HepG2 (cell line): ENCODE measurements around the gene KDM4B. TPM values are rescaled to one million over a fixed set of nuclear protein-coding genes. Genes with fewer than 3 reads are reported as not detected.

Source experiments
- ATAC-seq: fragments of 200-7000 bp; cut with Tn5 transposase; 3 replicates; pipeline ENCODE4 v1.9.1; 2020; ENCODE audit warnings: mild to moderate bottlenecking, moderate library complexity
- BruUV-seq: library from RNA; stranded (reverse); fragments of 400-500 nt; replicated peaks from 2 replicates; lab custom pipeline; 2021; lab: Mats Ljungman, UMichigan
- CTCF ChIA-PET: fragments of 300-600 bp; formaldehyde crosslinking; extraction: SDS; loops from one replicate; lab custom pipeline; 2021; ENCODE audit warnings: low total read pairs, inconsistent platforms, low intra/inter-chr PET ratio; lab: Yijun Ruan, JAX
- POLR2A ChIA-PET: fragments of 350-600 bp; sonication (Branson Sonifier 250); formaldehyde crosslinking; loops from one replicate; lab custom pipeline; 2020; ENCODE audit warnings: antibody characterized with exemption, inconsistent platforms; lab: Yijun Ruan, JAX
- DNase-seq: peaks from one replicate; pipeline ENCODE4 v3.0.0-alpha.2; 2015; ENCODE audit warnings: low spot score
- FAIRE-seq: peaks from 3 replicates; lab custom pipeline; 2011; peaks lifted over from hg19 to GRCh38; lab: Jason Lieb, UNC
- H2AFZ ChIP-seq: one replicate; pipeline ENCODE4 v1.6.1; 2011; ENCODE audit warnings: low read length, inconsistent platforms
- H3K27ac ChIP-seq: fragments of 300-600 bp; 3 replicates; pipeline ENCODE4 v1.8.0; 2011; ENCODE audit warnings: mixed run types, mild to moderate bottlenecking, mixed read lengths, low read length, inconsistent platforms; ENCODE audit not compliant: insufficient read depth; ENCODE audit errors: extremely low read length
- H3K27me3 ChIP-seq, 2 experiments: fragments of 200-600 bp in 1 of 2; 2 replicates in 1 of 2; 3 replicates in 1 of 2; pipeline versions ENCODE4 v1.6.0 to v1.8.0; 2011; ENCODE audit warnings: low read length in 2 of 2, mild to moderate bottlenecking in 2 of 2, moderate library complexity in 2 of 2, inconsistent platforms in 1 of 2; ENCODE audit not compliant: insufficient read depth in 2 of 2, control insufficient read depth in 1 of 2
- H3K36me3 ChIP-seq, 2 experiments: fragments of 200-600 bp in 1 of 2; replicated peaks in 1 of 2; 2 replicates in 1 of 2; 3 replicates in 1 of 2; pipeline versions ENCODE4 v1.5.1 to v1.8.0; 2011; ENCODE audit warnings: low read length in 2 of 2, inconsistent platforms in 1 of 2; ENCODE audit not compliant: insufficient read depth in 2 of 2, control insufficient read depth in 1 of 2
- H3K4me1 ChIP-seq: 2 replicates; pipeline ENCODE4 v1.5.1; 2012; ENCODE audit warnings: low read length, inconsistent platforms; ENCODE audit not compliant: insufficient read depth
- H3K4me2 ChIP-seq: 2 replicates; pipeline ENCODE4 v1.6.0; 2011; ENCODE audit warnings: low read depth, low read length, inconsistent platforms
- H3K4me3 ChIP-seq, 3 experiments: fragments of 200-600 bp in 1 of 3; sonication (generic), shearing (Covaris generic) in 1 of 3; replicated peaks in 1 of 3; 2 replicates each; pipeline ENCODE4 v1.5.1; 2011 to 2016; ENCODE audit warnings: low read length in 3 of 3, inconsistent platforms in 2 of 3, low read depth in 2 of 3, mild to moderate bottlenecking in 2 of 3, control low read depth in 1 of 3, mixed read lengths in 1 of 3; ENCODE audit not compliant: insufficient read depth in 1 of 3
- H3K79me2 ChIP-seq: one replicate; pipeline ENCODE4 v1.6.1; 2011; ENCODE audit warnings: low read length, inconsistent platforms; ENCODE audit not compliant: insufficient read depth
- H3K9ac ChIP-seq: 2 replicates; pipeline ENCODE4 v1.6.0; 2011; ENCODE audit warnings: mild to moderate bottlenecking, low read depth, low read length, inconsistent platforms; ENCODE audit not compliant: insufficient read depth
- H3K9me3 ChIP-seq: 2 replicates; pipeline ENCODE4 v1.5.1; 2012; ENCODE audit warnings: mild to moderate bottlenecking, low read length
- H4K20me1 ChIP-seq: 2 replicates; pipeline ENCODE4 v1.6.0; 2011; ENCODE audit warnings: inconsistent platforms, mild to moderate bottlenecking, low read length, moderate library complexity; ENCODE audit not compliant: insufficient read depth
- CREB1 ChIP-seq, 2 experiments: fragments of 450-650 bp in 1 of 2; IDR thresholded peaks; 2 replicates each; pipeline ENCODE4 v1.6.1; 2016 to 2017; ENCODE audit warnings: control low read depth in 1 of 2, mild to moderate bottlenecking in 1 of 2, missing compliant biosample characterization in 1 of 2, missing genetic modification characterization in 1 of 2
- HDAC2 ChIP-seq: sonication (generic); formaldehyde crosslinking; IDR thresholded peaks from 2 replicates; pipeline ENCODE4 v1.4.0; 2020; ENCODE audit warnings: missing genetic modification reagents
- IKZF4 ChIP-seq: sonication (generic); formaldehyde crosslinking; IDR thresholded peaks from 2 replicates; pipeline ENCODE4 v1.5.1; 2020; ENCODE audit warnings: borderline replicate concordance, mild to moderate bottlenecking, low read depth, missing genetic modification reagents; ENCODE audit errors: not compliant biosample characterization
- MIER2 ChIP-seq: IDR thresholded peaks from 2 replicates; pipeline ENCODE4 v1.6.1; 2016; ENCODE audit warnings: missing biosample characterization, missing genetic modification reagents
- PHF5A ChIP-seq: IDR thresholded peaks from one replicate; pipeline ENCODE4 v1.6.1; 2018; ENCODE audit warnings: low read depth, missing genetic modification reagents; ENCODE audit not compliant: unreplicated experiment
- RARA ChIP-seq: IDR thresholded peaks from 2 replicates; pipeline ENCODE4 v1.6.1; 2016; ENCODE audit warnings: missing genetic modification reagents, missing compliant biosample characterization
- RCOR2 ChIP-seq: IDR thresholded peaks from 2 replicates; pipeline ENCODE4 v1.6.1; 2016; ENCODE audit warnings: missing biosample characterization, missing genetic modification reagents
- TGIF2 ChIP-seq: IDR thresholded peaks from 2 replicates; pipeline ENCODE4 v1.6.1; 2016; ENCODE audit warnings: control low read depth, missing compliant biosample characterization
- ZBTB14 ChIP-seq: sonication (generic); formaldehyde crosslinking; IDR thresholded peaks from 2 replicates; pipeline ENCODE4 v1.4.0; 2020; ENCODE audit warnings: missing genetic modification reagents
- ZC3H13 ChIP-seq: sonication (generic); formaldehyde crosslinking; IDR thresholded peaks from 2 replicates; pipeline ENCODE4 v1.8.1; 2023; ENCODE audit warnings: mild to moderate bottlenecking, missing genetic modification reagents, moderate library complexity
- ZFP36 ChIP-seq: fragments of 150-350 bp; IDR thresholded peaks from 2 replicates; pipeline ENCODE4 v1.6.1; 2018; ENCODE audit warnings: borderline replicate concordance, low read length, low read depth; ENCODE audit not compliant: partially characterized antibody
- ZFP36L1 ChIP-seq: sonication (generic); formaldehyde crosslinking; IDR thresholded peaks from 2 replicates; pipeline ENCODE4 v1.8.0; 2022; ENCODE audit warnings: mild to moderate bottlenecking, missing genetic modification reagents, moderate library complexity
- ZMYM2 ChIP-seq: sonication (generic); formaldehyde crosslinking; IDR thresholded peaks from 2 replicates; pipeline ENCODE4 v1.8.0; 2022; ENCODE audit warnings: mild to moderate bottlenecking, missing genetic modification reagents
- ZNF34 ChIP-seq: sonication (generic); formaldehyde crosslinking; IDR thresholded peaks from 2 replicates; pipeline ENCODE4 v1.4.0; 2020; ENCODE audit warnings: mild to moderate bottlenecking, missing genetic modification reagents, borderline replicate concordance
- ZNF430 ChIP-seq: sonication (generic); formaldehyde crosslinking; IDR thresholded peaks from 2 replicates; pipeline ENCODE4 v1.9.0; 2021; ENCODE audit warnings: mild to moderate bottlenecking, missing genetic modification reagents
- ZSCAN22 ChIP-seq: sonication (generic); formaldehyde crosslinking; IDR thresholded peaks from 2 replicates; pipeline ENCODE4 v1.4.0; 2020; ENCODE audit warnings: mild to moderate bottlenecking, missing genetic modification reagents
- WGBS: methylation state at CpG from one replicate; pipeline ENCODE4 v1.1.6; 2017; ENCODE audit warnings: low lambda C conversion rate; 5-methylcytosine and 5-hydroxymethylcytosine counted together
- in situ Hi-C: cut with HindIII; loops from 2 replicates; pipeline ENCODE4 v1.10.0; 2017; ENCODE audit warnings: low pct_unique_long_range_greater_than_20kb; ENCODE audit not compliant: extremely low pct_ligation_motif_present
- intact Hi-C: fragments of 100-400 bp; cut with micrococcal nuclease; formaldehyde crosslinking; loops from one replicate; pipeline ENCODE4 v1.10.0; 2022; ENCODE audit not compliant: unreplicated experiment
- polyA plus RNA-seq, 8 experiments: library from polyadenylated mRNA; depleted of rRNA in 3 of 8; stranded (reverse) in 7 of 8; unstranded in 1 of 8; fragments of >200 nt; fragmentation: Illumina TruSeq in 4 of 8; extraction: Trizol in 4 of 8; gene quantifications; 2 replicates each; pipeline versions ENCODE4 v1.2.1 to v1.2.3, GENCODE V29; 2011 to 2016; ENCODE audit warnings: low read depth in 4 of 8, missing spikeins in 1 of 8, mixed read lengths in 1 of 8; ENCODE audit not compliant: insufficient read depth in 1 of 8
- total RNA-seq, 5 experiments: library from RNA; depleted of rRNA; stranded (reverse); fragments of >200 nt; fragmentation: Illumina TruSeq; extraction: Trizol; gene quantifications; 2 replicates each; pipeline ENCODE4 v1.2.3, GENCODE V29; 2016; ENCODE audit warnings: low read depth in 1 of 5

The KDM4B gene
- total and polyA plus RNA-seq, 2 of the 13 experiments (the other 11 are each of a cell fraction or from before 2014, with no cell fraction given) = 4.9 to 14.6 TPM

- Histone ChIP-seq H3K9me3 (peaks cover 22% of the 10 kb centered on the region), H3K27ac (no peak overlapping the region), H3K36me3 (peaks cover 16 to 31% of the 10 kb centered on the region in 2 experiments), H3K9ac (no peak overlapping the region), H3K4me1 (no peaks in the 10 kb centered on the region), H3K79me2 (no peaks in the 10 kb centered on the region), H3K27me3 (no peaks in the 10 kb centered on the region), H2AFZ (no peak overlapping the region), H3K4me3 (no peak overlapping the region), H4K20me1 (no peaks in the 10 kb centered on the region), H3K4me2 (no peak overlapping the region)
- FAIRE-seq (no peak), ATAC-seq (no peak), DNase-seq (no peak)
- TF ChIP-seq ZNF430 (CRISPR knock-in tag) (no peak), TGIF2 (CRISPR knock-in tag) (no peak), ZNF34 (no peak), IKZF4 (CRISPR knock-in tag) (no peak), HDAC2 (no peak), MIER2 (CRISPR knock-in tag) (no peak), ZSCAN22 (no peak), ZFP36 (no peak), ZMYM2 (CRISPR knock-in tag) (no peak), PHF5A (CRISPR knock-in tag) (no peak), ZC3H13 (CRISPR knock-in tag) (no peak), ZBTB14 (CRISPR knock-in tag) (no peak), CREB1 (IDR thresholded peaks at IDR 0.05) (no peak), CREB1 (CRISPR knock-in tag; IDR thresholded peaks at IDR 0.05) (no peak), RARA (CRISPR knock-in tag) (no peak), RCOR2 (CRISPR knock-in tag) (no peak), ZFP36L1 (CRISPR knock-in tag) (no peak)
- no TSS peak for BruUV-seq
- CTCF ChIA-PET = no interaction called here
- POLR2A ChIA-PET = no interaction called here
- intact Hi-C loops (no loop called here), in situ Hi-C loops (no loop called here)
- WGBS = 98% methylated on average over 7 of the region's 9 CpGs
Measured at GRCh38 chr19:5097959-5098623, 129.2 kb downstream of the KDM4B start.
